K562 (cell line): Measurements from ENCODE around the gene DLGAP5. TPM values are rescaled to one million over a fixed set of nuclear protein-coding genes. Genes with fewer than 3 reads are reported as not detected.

ENCODE experiments used
- E2F5 ChIP-seq: sonication (generic); formaldehyde crosslinking; IDR thresholded peaks from 2 replicates; pipeline ENCODE4 v1.8.0; 2022; ENCODE audit warnings: mild to moderate bottlenecking, missing genetic modification reagents
- HDGF ChIP-seq: fragments of 450-650 bp; IDR thresholded peaks from 2 replicates; pipeline ENCODE4 v1.6.1; 2016
- OTX1 ChIP-seq: fragments of 450-650 bp; formaldehyde crosslinking; IDR thresholded peaks from 2 replicates; pipeline ENCODE4 v1.4.0; 2022; ENCODE audit warnings: mild to moderate bottlenecking
- RFX5 ChIP-seq: IDR thresholded peaks from 2 replicates; pipeline ENCODE4 v1.6.1; 2011; ENCODE audit warnings: low read depth, mild to moderate bottlenecking, improper control_type of control experiment, low read length
- RFX7 ChIP-seq: fragments of 250-450 bp; sonication (Bioruptor Pico); IDR thresholded peaks from 2 replicates; pipeline ENCODE4 v1.5.1; 2021; ENCODE audit warnings: mild to moderate bottlenecking
- RNF2 ChIP-seq: sonication (generic); IDR thresholded peaks from 2 replicates; pipeline ENCODE4 v1.6.1; 2016
- THAP12 ChIP-seq: fragments of 250-450 bp; sonication (Bioruptor Pico); IDR thresholded peaks from 2 replicates; pipeline ENCODE4 v1.9.0; 2021; ENCODE audit warnings: mild to moderate bottlenecking, inconsistent platforms
- polyA plus RNA-seq, 8 experiments: library from polyadenylated mRNA; depleted of rRNA in 4 of 8; stranded (reverse) in 5 of 8; unstranded in 3 of 8; fragments of >200 nt; fragmentation: Nextera tagmentation in 2 of 8; fragmentation: Illumina TruSeq in 1 of 8; extraction: Ambion mirVana in 2 of 8; extraction: Trizol in 1 of 8; gene quantifications; 2 replicates each; pipeline versions ENCODE4 v1.2.1 to v1.2.3, GENCODE V29; 2011 to 2014; ENCODE audit warnings: inconsistent platforms in 1 of 8, missing spikeins in 1 of 8
- total RNA-seq, 7 experiments: library from RNA; depleted of rRNA in 6 of 7; stranded (reverse); fragments of >200 nt in 6 of 7; fragmentation: Illumina TruSeq in 2 of 7; extraction: Trizol in 2 of 7; gene quantifications; 2 replicates each; pipeline versions ENCODE4 v1.2.1 to v1.2.3, GENCODE V29; 2011 to 2021; ENCODE audit warnings: low replicate concordance in 1 of 7
- TF ChIP-seq, protein P1 (sequence below): sonication (generic); formaldehyde crosslinking; IDR thresholded peaks from 2 replicates; pipeline ENCODE4 v1.8.0; 2022; ENCODE audit warnings: mild to moderate bottlenecking, missing genetic modification reagents, borderline replicate concordance
- TF ChIP-seq, protein P2 (sequence below): sonication (generic); formaldehyde crosslinking; IDR thresholded peaks from 2 replicates; pipeline ENCODE4 v1.8.1; 2023; ENCODE audit warnings: mild to moderate bottlenecking, missing genetic modification reagents
- TF ChIP-seq, protein P3 (sequence below): sonication (generic); formaldehyde crosslinking; IDR thresholded peaks from 2 replicates; pipeline ENCODE4 v1.8.0; 2023; ENCODE audit warnings: mild to moderate bottlenecking, missing genetic modification reagents
- TF ChIP-seq, protein P4 (sequence below): sonication (generic); formaldehyde crosslinking; IDR thresholded peaks from 2 replicates; pipeline ENCODE4 v1.5.0; 2020; ENCODE audit warnings: missing genetic modification reagents

Gene DLGAP5
- total and polyA plus RNA-seq, 9 of the 15 experiments (the other 6 are each of a cell fraction or from before 2014, with no cell fraction given), result 39.1 to 80.0 (median 59.9) TPM

DNA sequence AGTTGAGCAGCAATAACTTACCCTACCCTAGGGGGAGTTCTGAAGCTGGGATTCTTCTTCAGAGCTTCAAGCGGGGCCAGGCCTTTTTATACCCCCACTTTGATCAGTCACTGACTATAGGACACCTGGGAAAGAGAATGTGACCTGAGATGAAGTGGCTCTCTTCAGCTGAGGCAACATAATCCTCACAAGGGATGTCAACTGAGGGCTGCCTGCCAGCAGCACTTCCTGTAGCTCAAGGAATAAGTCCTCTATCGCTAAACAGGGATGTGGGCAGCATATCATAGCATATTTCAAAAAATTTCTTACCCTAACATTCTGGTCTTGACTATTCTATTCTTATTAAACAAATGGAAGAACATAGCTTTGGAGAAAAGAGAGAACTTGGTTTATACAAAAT lies 45.0 kb downstream of the DLGAP5 start (continued):
- TF ChIP-seq, protein P1, sequence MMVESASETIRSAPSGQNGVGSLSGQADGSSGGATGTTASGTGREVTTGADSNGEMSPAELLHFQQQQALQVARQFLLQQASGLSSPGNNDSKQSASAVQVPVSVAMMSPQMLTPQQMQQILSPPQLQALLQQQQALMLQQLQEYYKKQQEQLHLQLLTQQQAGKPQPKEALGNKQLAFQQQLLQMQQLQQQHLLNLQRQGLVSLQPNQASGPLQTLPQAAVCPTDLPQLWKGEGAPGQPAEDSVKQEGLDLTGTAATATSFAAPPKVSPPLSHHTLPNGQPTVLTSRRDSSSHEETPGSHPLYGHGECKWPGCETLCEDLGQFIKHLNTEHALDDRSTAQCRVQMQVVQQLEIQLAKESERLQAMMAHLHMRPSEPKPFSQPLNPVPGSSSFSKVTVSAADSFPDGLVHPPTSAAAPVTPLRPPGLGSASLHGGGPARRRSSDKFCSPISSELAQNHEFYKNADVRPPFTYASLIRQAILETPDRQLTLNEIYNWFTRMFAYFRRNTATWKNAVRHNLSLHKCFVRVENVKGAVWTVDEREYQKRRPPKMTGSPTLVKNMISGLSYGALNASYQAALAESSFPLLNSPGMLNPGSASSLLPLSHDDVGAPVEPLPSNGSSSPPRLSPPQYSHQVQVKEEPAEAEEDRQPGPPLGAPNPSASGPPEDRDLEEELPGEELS, result no peak
- TF ChIP-seq RNF2, result no peak
- no peak for TF ChIP-seq RFX7
- TF ChIP-seq, protein P2, sequence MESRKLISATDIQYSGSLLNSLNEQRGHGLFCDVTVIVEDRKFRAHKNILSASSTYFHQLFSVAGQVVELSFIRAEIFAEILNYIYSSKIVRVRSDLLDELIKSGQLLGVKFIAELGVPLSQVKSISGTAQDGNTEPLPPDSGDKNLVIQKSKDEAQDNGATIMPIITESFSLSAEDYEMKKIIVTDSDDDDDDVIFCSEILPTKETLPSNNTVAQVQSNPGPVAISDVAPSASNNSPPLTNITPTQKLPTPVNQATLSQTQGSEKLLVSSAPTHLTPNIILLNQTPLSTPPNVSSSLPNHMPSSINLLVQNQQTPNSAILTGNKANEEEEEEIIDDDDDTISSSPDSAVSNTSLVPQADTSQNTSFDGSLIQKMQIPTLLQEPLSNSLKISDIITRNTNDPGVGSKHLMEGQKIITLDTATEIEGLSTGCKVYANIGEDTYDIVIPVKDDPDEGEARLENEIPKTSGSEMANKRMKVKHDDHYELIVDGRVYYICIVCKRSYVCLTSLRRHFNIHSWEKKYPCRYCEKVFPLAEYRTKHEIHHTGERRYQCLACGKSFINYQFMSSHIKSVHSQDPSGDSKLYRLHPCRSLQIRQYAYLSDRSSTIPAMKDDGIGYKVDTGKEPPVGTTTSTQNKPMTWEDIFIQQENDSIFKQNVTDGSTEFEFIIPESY (CRISPR knock-in tag), result no peak
- no peak for TF ChIP-seq OTX1 (CRISPR knock-in tag)
- TF ChIP-seq, protein P3, sequence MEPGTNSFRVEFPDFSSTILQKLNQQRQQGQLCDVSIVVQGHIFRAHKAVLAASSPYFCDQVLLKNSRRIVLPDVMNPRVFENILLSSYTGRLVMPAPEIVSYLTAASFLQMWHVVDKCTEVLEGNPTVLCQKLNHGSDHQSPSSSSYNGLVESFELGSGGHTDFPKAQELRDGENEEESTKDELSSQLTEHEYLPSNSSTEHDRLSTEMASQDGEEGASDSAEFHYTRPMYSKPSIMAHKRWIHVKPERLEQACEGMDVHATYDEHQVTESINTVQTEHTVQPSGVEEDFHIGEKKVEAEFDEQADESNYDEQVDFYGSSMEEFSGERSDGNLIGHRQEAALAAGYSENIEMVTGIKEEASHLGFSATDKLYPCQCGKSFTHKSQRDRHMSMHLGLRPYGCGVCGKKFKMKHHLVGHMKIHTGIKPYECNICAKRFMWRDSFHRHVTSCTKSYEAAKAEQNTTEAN (CRISPR knock-in tag), result no peak
- TF ChIP-seq THAP12 (CRISPR knock-in tag), result no peak
- TF ChIP-seq, protein P4, sequence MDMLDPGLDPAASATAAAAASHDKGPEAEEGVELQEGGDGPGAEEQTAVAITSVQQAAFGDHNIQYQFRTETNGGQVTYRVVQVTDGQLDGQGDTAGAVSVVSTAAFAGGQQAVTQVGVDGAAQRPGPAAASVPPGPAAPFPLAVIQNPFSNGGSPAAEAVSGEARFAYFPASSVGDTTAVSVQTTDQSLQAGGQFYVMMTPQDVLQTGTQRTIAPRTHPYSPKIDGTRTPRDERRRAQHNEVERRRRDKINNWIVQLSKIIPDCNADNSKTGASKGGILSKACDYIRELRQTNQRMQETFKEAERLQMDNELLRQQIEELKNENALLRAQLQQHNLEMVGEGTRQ (CRISPR knock-in tag), result no peak
- TF ChIP-seq E2F5 (CRISPR knock-in tag), result no peak
- TF ChIP-seq RFX5, result no peak
- no peak for TF ChIP-seq HDGF
